Measurements from ENCODE around the gene BARX1.
"Not testable (repeated sequence)": the region's sequence is repeated elsewhere in the genome, so short reads cannot be mapped to it uniquely, and the experiment has no call there.

Gene BARX1

GRCh38 chr9:93965830-93966577 lies 10.8 kb upstream of the BARX1 start:
- DNase-seq: no peak

- no peak for DNase-seq
These were observed 9.5 kb upstream of the BARX1 start for GRCh38 chr9:93964685-93965084.

- DNase-seq: no peak
These were observed 8.8 kb upstream of the BARX1 start for GRCh38 chr9:93963969-93964368.

GRCh38 chr9:93963489-93963888 lies 8.3 kb upstream of the BARX1 start:
- DNase-seq: not testable (repeated sequence)

- DNase-seq: peak; percentile 66 to 71
These were observed 7.6 kb upstream of the BARX1 start for GRCh38 chr9:93962561-93963440.

GRCh38 chr9:93962017-93962416 lies 6.9 kb upstream of the BARX1 start:
- no peak for DNase-seq

GRCh38 chr9:93960971-93961841 lies 6.1 kb upstream of the BARX1 start:
- peak in 1 of 2 experiments; percentile 18 for DNase-seq

- DNase-seq: no peak
These were observed 5.2 kb upstream of the BARX1 start for GRCh38 chr9:93960221-93960970.

- DNase-seq: no peak
These were observed 4.6 kb upstream of the BARX1 start for GRCh38 chr9:93959739-93960154.

- no peak for DNase-seq
These were observed 3.9 kb upstream of the BARX1 start for GRCh38 chr9:93958819-93959682.

GRCh38 chr9:93958121-93958818 lies 3.1 kb upstream of the BARX1 start:
- DNase-seq: no peak

- no peak for DNase-seq
These were observed 1.0 kb upstream of the BARX1 start for GRCh38 chr9:93955981-93956784.

GRCh38 chr9:93954434-93955061 lies 607 bp downstream of the BARX1 start:
- no peak for DNase-seq

- no peak for DNase-seq
These were observed 1.4 kb downstream of the BARX1 start for GRCh38 chr9:93953496-93954433.

GRCh38 chr9:93952784-93953495 lies 2.2 kb downstream of the BARX1 start:
- DNase-seq: no peak

GRCh38 chr9:93952119-93952783 lies 2.9 kb downstream of the BARX1 start:
- DNase-seq: no peak

GRCh38 chr9:93951655-93952118 lies 3.5 kb downstream of the BARX1 start:
- no peak for DNase-seq
